GM10847 (cell line): ENCODE measurements around the gene BRSK1.

Experiments
- POLR2A ChIP-seq: IDR thresholded peaks from 2 replicates; pipeline ENCODE4 v1.6.1; 2011; ENCODE audit not compliant: insufficient read length; ENCODE audit errors: extremely low read depth

Gene BRSK1

GRCh38 chr19:55320844-55321419 is 37.1 kb downstream of the BRSK1 start:
- TF ChIP-seq POLR2A: no peak

DNA sequence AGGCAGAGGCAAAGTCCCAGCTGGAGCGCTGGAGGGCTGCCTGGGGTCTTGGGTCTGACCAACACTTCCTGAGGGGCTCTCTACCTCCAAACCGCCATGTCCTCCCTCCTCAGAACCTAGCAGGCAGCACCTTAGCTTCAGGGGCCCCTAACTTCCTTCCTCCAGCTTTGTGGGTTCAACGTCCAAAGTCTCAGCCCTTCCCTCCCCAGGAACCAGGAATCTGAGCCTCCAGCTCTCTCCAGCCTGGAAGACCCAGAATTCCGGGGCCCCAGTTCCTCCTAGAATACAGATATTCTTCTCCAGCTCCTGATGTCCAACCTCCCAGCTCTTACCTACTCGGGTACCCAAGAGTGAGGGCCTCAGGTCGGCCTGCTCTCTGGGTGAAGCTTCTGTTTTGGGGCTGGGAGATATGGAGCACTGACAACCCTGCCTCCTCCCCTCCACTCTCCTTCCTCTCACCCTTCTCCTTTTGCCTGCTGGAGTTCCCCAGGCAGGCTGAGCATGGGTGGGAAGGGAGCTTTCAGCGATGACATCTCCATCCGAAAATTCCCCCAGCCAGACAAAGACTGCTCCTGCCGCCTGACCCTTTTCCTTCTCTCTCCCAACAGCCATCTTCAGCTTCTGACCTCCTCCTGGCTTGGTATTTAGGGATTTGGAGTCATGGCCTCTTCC is 37.8 kb downstream of the BRSK1 start:
- no peak for TF ChIP-seq POLR2A

DNA sequence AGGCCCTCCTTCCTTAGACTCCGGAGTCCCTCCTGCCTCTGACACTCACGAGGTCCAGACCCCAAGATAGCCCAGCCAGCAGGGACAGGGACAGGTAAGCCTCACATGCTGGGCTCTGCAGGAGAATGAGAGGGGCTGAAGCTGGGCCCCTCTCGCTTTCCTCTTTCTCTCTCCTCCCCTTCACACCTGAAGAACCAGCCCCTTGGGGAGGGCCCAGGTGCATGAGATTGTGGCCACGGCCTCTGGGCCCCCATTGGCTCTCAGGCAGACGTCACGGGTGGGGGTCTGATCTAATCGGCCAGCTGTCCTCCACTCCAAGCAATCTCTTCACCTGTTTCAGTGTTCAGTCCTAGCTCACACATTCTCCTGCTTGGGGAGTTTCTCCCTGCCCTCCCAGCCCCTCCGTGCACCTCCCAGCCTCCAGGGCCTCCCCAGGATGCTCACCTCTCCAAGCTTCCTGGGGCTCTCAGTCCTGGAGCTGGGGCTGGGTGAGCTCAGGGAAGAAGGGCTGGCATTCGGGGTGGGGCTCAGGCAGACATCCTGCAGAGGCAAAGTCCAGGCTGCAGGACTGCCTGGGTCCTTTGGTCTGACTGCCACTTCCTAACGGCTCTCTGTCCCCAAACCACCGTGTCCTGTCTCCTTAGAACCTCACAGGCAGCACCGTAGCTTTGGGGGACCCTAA is 38.5 kb downstream of the BRSK1 start:
- no peak for TF ChIP-seq POLR2A

DNA sequence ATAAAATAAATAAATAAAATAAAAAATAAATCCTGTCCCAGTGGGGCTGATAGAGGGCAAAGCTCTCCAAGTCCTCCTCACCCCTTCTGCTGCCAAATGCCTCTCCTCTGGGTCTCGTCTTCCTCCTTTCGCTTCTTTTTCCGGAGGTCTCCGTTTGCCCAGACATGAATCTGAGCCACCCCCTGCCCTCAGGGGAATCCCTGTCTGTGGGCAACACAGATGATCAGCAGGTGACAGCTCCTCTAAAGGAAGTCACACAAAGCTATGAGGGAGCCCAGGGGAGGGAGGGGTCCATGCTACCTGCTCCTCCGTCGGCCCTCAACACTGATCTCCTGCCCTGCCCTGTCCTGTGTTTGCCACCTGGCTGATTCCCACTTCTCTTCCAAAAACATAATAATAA is 40.9 kb downstream of the BRSK1 start:
- TF ChIP-seq POLR2A: no peak

GRCh38 chr19:55325172-55325571 is 41.4 kb downstream of the BRSK1 start, which contains the start of gene TMEM150B:
TMEM150B (minus strand) TSS chr19:55325341; CDS start chr19:55321036, 4,305 bp downstream.
- no peak for TF ChIP-seq POLR2A

- TF ChIP-seq POLR2A: no peak
These were observed 50.1 kb downstream of the BRSK1 start for GRCh38 chr19:55333870-55334269.

DNA sequence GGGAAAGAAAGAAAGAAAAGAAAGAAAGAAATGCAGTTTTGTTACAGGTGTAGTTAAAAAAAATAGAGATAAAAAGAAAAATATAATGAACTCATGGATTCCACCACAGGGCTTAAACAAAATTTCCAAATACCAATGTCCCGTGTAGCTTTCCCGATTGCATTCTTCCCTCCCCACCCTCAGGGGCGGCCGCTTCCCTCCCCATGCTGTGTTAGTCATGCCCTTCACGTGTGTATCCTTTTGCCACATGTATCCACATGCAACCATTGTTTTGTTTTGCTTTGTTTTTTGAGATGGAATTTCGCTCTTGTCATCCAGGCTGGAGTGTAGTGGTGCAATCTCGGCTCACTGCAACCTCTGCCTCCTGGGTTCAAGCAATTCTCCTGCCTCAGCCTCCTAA is 52.3 kb downstream of the BRSK1 start:
- TF ChIP-seq POLR2A: no peak

DNA sequence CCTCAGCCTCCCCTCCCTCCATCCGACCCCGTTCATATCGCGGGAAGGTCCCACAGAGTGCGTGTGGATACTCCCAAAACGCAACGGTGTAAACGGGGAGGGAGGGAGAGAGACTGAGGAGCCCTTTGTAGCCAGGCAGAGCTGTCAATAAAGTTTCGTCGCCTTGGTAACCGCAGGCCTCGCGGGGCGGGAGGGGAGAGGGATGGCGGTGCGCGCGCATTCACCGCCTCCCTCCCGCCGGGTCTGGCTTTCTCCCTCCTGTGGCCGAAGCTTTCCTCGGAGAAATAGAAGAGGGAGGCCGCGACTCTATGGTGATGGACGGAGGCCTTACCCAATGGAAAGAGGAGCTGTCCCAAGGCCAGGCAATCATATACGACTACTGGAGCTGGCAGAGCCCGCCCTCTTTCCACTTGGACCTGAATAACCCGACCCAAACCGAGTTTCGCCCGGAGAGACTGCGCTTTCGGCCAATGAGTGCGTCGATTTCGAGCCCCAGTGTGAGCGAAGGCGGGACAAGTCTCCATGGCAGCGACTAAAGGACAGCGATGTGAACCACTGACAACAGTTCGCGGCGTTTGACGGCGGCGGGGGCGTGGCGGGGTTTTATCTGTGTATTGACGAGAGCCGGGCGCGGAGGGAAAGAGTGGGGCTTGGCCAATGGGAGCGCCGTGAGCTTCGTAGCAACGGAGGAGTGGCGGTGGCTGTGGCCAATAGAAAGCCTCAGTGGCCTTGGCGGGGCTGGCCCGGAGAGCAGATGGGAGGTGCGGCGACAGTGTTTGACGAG is 55.5 kb downstream of the BRSK1 start, which contains the start of gene KMT5C:
Gene KMT5C, plus strand, starts transcription at position 772 of the 784 bp plus-strand sequence. CDS start 2,061 bp downstream, outside the sequence.
- no peak for TF ChIP-seq POLR2A

DNA sequence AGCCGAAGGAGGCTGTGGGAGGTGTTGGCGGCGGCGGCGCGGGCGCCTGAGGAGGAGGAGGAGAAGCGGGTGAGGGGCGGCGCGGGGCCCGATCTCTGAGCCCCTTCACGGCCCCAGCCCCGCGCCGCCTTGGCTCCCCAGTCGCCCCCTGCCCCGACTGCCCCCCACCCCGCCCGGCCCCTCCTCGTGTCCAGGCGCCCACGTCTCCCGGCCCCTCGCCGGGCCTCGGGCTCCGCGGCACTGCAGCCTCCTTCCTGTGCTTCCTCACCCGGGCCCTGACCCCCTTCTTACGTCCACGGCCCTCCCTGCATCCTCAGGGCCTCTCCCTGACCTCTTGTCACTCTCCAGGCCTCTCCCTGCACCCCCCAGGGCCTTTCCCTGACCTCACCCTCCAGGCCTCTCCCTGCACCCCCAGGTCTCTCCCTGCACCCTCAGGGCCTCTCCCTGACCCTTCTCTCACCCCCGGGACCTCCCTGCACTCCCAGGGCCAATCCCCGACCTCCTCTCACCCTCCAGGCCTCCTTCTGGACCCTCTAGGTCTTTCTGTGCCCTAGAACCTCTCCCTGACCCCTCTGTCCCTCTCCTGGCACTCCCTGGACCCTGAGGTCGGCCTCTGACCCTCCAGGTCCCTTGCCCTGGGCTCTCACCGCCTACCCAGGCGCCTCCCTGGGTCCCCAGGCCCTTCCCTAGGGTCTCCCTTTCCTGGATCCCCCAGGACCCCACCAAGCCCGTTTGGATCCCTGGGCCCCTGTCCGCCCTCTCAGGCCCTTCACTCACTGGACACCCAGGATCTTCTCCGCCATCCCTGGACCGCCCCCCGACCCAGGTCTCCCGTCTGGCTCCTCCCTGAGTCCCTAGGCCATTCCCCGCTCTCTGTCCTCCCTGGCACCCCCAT is 56.3 kb downstream of the BRSK1 start:
- peak; percentile 59 for TF ChIP-seq POLR2A

GRCh38 chr19:55340784-55341147 is 57.0 kb downstream of the BRSK1 start:
- no peak for TF ChIP-seq POLR2A

GRCh38 chr19:55341171-55341588 is 57.4 kb downstream of the BRSK1 start:
- no peak for TF ChIP-seq POLR2A

GRCh38 chr19:55341595-55342531 is 58.1 kb downstream of the BRSK1 start:
- TF ChIP-seq POLR2A: no peak

- no peak for TF ChIP-seq POLR2A
These were observed 60.6 kb downstream of the BRSK1 start for GRCh38 chr19:55344444-55344843.
